Articular chondrocyte of knee joint (primary cell): ENCODE measurements around the gene COX7B. TPM values are rescaled to one million over a fixed set of nuclear protein-coding genes. Genes with fewer than 3 reads are reported as not detected.

ENCODE experiments used
- small RNA-seq: library from RNA; depleted of rRNA; stranded (forward); fragments of <200 nt; gene quantifications from one replicate; pipeline ENCODE3, GENCODE V24; 2012
- total RNA-seq: library from RNA; depleted of rRNA; stranded (reverse); fragments of >200 nt; gene quantifications from 2 replicates; pipeline ENCODE4 v1.2.3, GENCODE V29; 2012

Gene COX7B, protein sequence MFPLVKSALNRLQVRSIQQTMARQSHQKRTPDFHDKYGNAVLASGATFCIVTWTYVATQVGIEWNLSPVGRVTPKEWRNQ
- 254 and 316 TPM in 2 replicates for total RNA-seq

GRCh38 chrX:77899081-77899828 lies at the start of gene COX7B:
Gene COX7B, plus strand, starts transcription at chrX:77899468. Its CDS starts 86 bp downstream, at chrX:77899554.

GRCh38 chrX:77894921-77895886 lies 4.1 kb upstream of the COX7B start, which contains the start of gene MAGT1:
Gene MAGT1, minus strand, starts transcription at chrX:77895435. Its CDS starts 25 bp downstream, at chrX:77895410.

DNA sequence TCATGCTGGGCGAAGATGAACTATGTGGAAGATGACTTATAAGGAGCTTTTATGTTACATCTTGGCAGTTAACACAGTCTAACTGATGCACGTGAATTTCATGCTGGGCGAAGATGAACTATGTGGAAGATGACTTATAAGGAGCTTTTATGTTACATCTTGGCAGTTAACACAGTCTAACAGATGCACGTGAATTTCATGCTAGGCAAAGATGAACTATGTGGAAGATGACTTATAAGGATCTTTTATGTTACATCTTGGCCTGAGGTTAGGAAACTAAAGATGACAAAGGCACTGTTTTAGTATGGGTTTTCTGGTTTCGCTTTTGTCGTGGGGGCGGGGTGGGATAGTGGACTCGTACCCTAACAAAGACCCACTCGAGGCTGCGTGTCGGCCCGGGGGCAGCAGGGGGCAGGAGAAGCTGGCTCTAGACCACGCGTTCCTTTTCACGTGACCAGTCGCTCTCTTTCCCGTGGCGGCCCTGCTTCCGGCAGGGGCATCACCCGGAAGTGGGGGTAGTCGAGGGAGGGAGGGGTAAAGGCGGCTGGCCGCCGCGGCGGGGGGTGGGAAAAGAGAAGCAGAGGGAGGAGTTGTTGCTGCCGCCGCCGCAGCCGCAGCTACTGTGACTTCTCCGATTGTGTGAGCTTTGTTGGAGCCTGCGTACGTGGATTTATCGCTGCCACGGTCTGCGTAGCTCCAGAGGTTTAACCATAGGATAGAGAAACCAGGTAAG lies 11.0 kb downstream of the COX7B start, which contains the start of gene ATP7A:
TSS of gene ATP7A (plus strand) at position 586 of the 733 bp plus-strand sequence. CDS start 60,949 bp downstream, outside the sequence.

Small RNAs within 50 kb of the gene (small RNA-seq; reads per million reads assigned to genes)
- not detected for gene RN7SL460P

Other genes with a start within 250 kb of the COX7B start
- gene ATRX, start 113.3 kb upstream of the COX7B start, total RNA-seq, result 79.8 and 94.7 TPM in 2 replicates
- gene MAGT1, start 4.0 kb upstream of the COX7B start, total RNA-seq, result 110 and 137 TPM in 2 replicates
- gene ATP7A, start 11.2 kb downstream of the COX7B start, total RNA-seq, result 14.1 and 17.0 TPM in 2 replicates
- not detected in 2 replicates for gene PGAM4, start 70.2 kb downstream of the COX7B start, total RNA-seq
- 344 and 383 TPM in 2 replicates for gene PGK1, start 204.8 kb downstream of the COX7B start, total RNA-seq
- 36.5 and 48.8 TPM in 2 replicates for gene TAF9B, start 240.2 kb downstream of the COX7B start, total RNA-seq